NB4 (cell line): ENCODE data around the gene HGF.

Experiments
- CTCF ChIP-seq: IDR thresholded peaks from one replicate; pipeline ENCODE4 v1.5.1; 2012; ENCODE audit warnings: low read depth, low read length
- MYC ChIP-seq: IDR thresholded peaks from 2 replicates; pipeline ENCODE4 v1.6.1; 2011; ENCODE audit warnings: low read depth, low read length
- POLR2A ChIP-seq: IDR thresholded peaks from 2 replicates; pipeline ENCODE4 v1.6.1; 2011; ENCODE audit warnings: mild to moderate bottlenecking; ENCODE audit not compliant: insufficient read length; ENCODE audit errors: extremely low read depth

GRCh38 chr7:81705206-81705605 is 64.6 kb downstream of the HGF start:
- TF ChIP-seq CTCF (no peak), POLR2A (no peak), MYC (no peak)
